Activated T-helper 1 cell treated with anti-CD3 and anti-CD28 coated beads, Interleukin-12 subunit alpha, Interleukin-12 subunit beta, Interleukin-2, Interleukin-4 antibody, amounts not matched to agents 30 ng/mL and 10 ng/mL and 1 ng/mL, durations not matched to agents 14 hours and 24 hours and 36 hours (primary cell): Measurements from ENCODE around the gene ARHGEF6. TPM values are rescaled to one million over a fixed set of nuclear protein-coding genes. Genes with fewer than 3 reads are reported as not detected.

Source experiments
- DNase-seq: peaks from one replicate; pipeline ENCODE4 v3.0.0; 2021; ENCODE audit warnings: low spot score
- H3K27ac Mint-ChIP-seq: one replicate; pipeline ENCODE4 v1.8.0; 2021; ENCODE audit warnings: mild to moderate bottlenecking, mixed read lengths
- H3K27me3 Mint-ChIP-seq: one replicate; pipeline ENCODE4 v1.8.0; 2022; ENCODE audit warnings: mild to moderate bottlenecking, moderate library complexity, mixed read lengths; ENCODE audit not compliant: insufficient read depth
- H3K36me3 Mint-ChIP-seq: one replicate; pipeline ENCODE4 v1.8.0; 2021; ENCODE audit warnings: low read depth, mixed read lengths
- H3K4me1 Mint-ChIP-seq: one replicate; pipeline ENCODE4 v1.8.0; 2021; ENCODE audit warnings: low read depth, mixed read lengths
- H3K4me3 Mint-ChIP-seq: one replicate; pipeline ENCODE4 v1.8.0; 2021; ENCODE audit warnings: mild to moderate bottlenecking, moderate library complexity, mixed read lengths
- H3K9me3 Mint-ChIP-seq: one replicate; pipeline ENCODE4 v1.8.0; 2021; ENCODE audit warnings: mixed read lengths
- intact Hi-C: fragments of 100-400 bp; cut with micrococcal nuclease; formaldehyde crosslinking; loops from one replicate; pipeline ENCODE4 v1.15.1; 2024
- total RNA-seq: library from RNA; stranded (reverse); gene quantifications from 2 replicates; pipeline ENCODE4 v1.2.3, GENCODE V29; 2022

ARHGEF6 gene
- total RNA-seq, 1 donor from 2014 or later = 39.8 TPM

DNA sequence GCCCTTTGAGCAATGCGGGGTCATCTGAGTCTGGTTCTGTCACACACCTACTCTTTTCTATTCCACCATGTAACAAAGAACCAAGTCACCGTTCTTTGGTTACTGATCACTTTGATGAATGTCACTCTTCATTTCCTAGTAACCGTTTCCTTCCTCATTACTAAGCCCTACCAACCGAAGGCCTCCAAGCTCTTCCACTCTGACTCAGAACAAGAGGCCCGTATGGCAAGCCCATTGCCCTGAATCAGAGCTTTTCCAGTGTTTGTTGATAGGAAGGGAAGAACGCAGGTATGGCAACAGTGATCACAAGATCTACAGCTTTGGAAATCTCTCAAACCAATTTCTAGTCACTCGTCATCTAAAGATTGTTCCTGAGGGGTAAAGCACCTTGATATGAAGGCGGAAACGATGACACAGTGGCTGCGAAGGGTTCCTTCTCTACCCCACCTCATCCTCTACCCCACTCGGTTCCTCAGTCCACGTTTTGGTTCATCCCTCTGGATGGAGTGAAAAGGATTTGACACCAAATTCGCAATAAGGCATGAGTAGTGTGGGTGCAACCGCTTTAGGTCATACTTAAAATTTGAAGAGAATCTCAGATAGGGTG lies 160.7 kb downstream of the ARHGEF6 start:
- Mint-ChIP-seq H3K27ac (peak overlapping the region; percentile 93), H3K36me3 (peaks cover 7% of the 10 kb centered on the region), H3K4me3 (peak overlapping the region; percentile 26), H3K9me3 (peaks cover 7% of the 10 kb centered on the region), H3K27me3 (no peaks in the 10 kb centered on the region), H3K4me1 (peaks cover 78% of the 10 kb centered on the region)
- DNase-seq = peak; percentile 46
- intact Hi-C loops = loop anchor here (1.0 to 2.0 kb wide), 5 partner anchors 7 to 75 kb away; no protein-coding TSS in a partner anchor

DNA sequence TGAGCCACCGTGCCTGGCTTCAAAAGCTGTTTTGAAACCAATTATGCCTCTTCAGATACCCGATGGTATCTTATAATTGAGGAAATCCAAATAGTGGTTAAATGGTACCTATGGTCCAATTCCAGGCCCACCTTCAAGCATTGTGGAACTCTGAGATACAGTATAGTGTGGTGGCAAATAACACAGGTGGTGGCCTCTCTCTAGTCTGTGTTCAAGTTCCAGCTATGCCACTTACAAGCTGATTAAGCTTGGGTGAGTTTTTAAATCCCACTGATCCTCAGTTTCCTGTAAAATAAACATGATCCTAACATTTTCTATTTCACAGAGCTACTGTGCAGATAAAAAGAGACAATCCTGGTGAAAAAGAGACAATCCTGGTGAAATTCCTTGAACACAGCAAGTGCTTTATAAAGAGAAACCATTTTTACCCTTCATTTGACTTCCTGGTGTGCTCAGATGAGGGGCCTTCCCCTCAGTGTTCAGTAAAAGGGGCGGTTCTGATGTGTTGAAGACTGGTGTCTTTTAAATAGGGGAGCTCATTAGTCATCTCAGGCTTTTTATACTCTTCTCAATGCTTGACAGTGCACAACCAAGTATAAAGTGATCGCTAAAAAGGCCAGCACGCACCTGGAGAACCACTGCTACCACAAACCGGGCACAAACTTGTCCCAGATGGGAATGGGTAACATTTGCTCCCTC lies 163.6 kb downstream of the ARHGEF6 start:
- Mint-ChIP-seq H3K4me3 (peak overlapping the region; percentile 47), H3K27ac (peak overlapping the region; percentile 85), H3K27me3 (no peaks in the 10 kb centered on the region), H3K36me3 (no peaks in the 10 kb centered on the region), H3K9me3 (no peaks in the 10 kb centered on the region), H3K4me1 (peaks cover 53% of the 10 kb centered on the region)
- no peak for DNase-seq
- intact Hi-C loops = loop anchor here (1.0 to 2.0 kb wide), 2 partner anchors 9 to 32 kb away; no protein-coding TSS in a partner anchor

Other genes with a start within 250 kb of the ARHGEF6 start
- not detected in 2 replicates for gene VGLL1, start 248.7 kb downstream of the ARHGEF6 start, total RNA-seq
- 261 and 272 TPM in 2 replicates for gene CD40LG, start 132.8 kb downstream of the ARHGEF6 start, total RNA-seq
- gene RBMX, start 99.8 kb upstream of the ARHGEF6 start, total RNA-seq = 308 and 327 TPM in 2 replicates